HG03159 (cell line): ENCODE data around the gene DENND11.
"Not testable (repeated sequence)": the region's sequence is repeated elsewhere in the genome, so short reads cannot be mapped to it uniquely, and the experiment has no call there.

Experiments
- ATAC-seq: cut with Tn5 transposase; IDR thresholded peaks from one replicate; pipeline ENCODE4 v1.9.1; 2021; ENCODE audit warnings: mild to moderate bottlenecking, moderate library complexity; ENCODE audit not compliant: unreplicated experiment

Gene DENND11

DNA sequence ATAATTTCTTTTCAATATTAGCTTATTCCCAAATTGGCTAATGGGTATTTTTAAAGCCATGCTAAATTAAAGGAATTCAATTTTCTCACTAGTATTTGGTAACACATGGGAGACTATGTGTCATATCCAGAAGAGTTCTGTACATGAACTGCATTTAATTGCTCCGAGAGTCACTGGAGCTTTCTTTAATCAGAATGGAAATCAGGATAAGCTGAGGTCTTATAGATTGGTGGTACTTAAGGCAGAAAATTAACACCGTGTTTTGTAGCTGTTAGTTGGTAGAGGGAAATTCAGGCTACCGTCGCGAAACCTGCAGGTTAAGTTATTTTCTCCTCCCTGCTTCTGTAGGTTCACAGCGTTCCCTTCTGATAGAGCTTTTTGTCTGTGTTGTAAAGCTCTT, 6.4 kb upstream of the DENND11 start, which contains the start of gene WEE2:
Gene WEE2, plus strand, starts transcription at position 3 of the 400 bp plus-strand sequence. CDS start 406 bp downstream, outside the sequence.
- ATAC-seq = no peak

DNA sequence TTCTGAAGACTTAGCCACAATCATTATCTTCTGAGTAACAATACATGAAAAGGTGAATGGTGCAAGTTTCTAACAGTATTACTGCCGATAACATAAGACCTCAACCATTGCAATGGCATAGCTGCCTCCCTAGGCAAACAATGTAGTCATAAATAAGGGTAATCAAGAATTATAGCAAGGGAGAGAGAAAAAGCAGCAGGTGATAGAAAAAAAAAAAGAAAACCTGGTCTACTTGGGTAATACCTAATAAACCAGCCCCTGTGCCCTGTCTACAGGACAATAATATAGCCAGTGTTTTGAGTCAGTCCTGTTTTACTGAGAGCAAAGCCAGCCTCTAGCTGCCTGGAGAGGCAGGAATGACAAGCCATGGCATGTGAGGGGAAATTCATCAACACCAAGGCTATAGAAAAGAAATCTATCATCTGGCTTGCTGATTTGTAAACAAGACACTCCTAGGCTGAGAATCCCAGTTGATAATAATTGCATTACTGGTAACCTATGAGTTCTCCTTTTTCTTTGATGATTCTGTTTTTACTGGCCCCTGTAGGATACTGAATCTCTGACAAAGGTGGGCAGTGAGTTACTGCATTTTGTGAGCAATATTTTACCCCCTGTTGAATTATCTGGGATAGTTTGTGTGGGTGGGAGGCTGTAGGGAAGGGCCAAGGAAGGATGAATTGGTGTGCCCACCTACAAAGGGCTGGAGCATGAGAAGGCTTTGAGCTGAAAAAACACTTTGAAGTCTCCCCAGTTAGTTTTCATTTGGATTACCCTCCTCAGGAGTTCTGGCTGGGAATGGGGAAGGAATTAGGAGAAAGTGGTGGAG, 4.5 kb upstream of the DENND11 start:
- no peak for ATAC-seq

DNA sequence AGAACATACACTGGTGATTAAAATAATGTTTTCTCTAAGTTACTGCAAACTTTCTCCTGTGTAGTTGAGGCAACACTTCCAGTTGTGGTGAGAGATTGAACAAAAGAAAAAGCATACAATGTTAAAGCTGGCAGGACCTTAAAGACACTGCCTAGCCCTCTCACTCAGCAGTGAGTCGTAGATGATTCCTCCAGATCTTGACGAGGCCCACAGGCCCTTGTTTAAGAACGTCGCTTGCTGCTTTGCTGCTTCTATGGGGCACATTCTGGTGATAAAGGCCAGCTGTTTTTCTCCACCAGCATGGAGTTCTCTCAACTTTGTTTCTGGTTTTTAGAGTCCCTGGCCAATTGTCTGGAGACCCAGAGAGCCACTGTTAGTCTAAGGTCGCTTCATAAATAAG, 2.8 kb upstream of the DENND11 start:
- ATAC-seq = no peak

DNA sequence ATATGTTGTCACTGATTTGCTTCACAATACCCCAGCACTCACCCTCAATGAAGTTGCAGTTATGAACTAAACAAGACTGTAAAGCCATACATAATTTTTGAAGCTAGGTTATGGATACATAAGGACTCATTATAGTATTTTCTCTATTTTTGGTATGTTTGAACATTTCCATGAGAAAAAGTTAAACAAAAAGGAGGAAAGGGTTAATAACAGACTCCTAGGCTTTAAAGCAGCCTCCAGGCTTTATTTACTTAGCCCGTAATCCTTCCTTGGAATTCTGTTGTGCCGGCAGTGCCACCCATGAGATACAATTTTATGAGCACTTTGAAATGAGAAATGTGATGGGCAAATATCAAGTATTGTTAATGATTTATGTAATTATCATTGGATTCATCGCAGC, 2.1 kb upstream of the DENND11 start:
- no peak for ATAC-seq

- ATAC-seq = no peak
Observed at GRCh38 chr7:141702892-141703291, 926 bp upstream of the DENND11 start.

- ATAC-seq = peak; percentile 82
Observed at GRCh38 chr7:141701489-141702046, 398 bp downstream of the DENND11 start.

DNA sequence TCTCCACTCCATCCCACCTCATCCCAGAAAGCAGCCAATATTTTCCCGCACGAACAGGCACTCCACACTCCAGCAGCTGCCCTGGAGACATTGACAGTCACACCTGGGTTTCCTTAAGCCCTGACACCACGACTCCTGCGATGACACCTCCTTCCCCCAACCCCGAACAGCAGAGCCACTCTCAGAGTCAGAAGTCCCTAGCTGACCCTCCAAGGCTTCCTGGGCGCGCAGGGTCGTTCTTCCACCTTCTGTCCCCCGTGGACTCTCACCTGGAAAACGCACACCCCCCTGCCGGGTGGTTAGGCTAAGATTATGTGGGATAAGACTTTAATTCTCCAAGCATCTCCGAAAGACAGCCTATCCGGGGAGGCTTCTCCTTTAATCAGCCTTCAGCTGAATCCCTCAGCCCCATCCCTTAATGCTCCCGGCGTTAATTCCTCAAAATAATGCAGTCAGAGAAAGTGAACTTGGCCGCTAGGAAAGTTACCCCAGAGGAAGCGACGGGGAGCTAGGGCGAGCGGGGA, 1.1 kb downstream of the DENND11 start:
- no peak for ATAC-seq

DNA sequence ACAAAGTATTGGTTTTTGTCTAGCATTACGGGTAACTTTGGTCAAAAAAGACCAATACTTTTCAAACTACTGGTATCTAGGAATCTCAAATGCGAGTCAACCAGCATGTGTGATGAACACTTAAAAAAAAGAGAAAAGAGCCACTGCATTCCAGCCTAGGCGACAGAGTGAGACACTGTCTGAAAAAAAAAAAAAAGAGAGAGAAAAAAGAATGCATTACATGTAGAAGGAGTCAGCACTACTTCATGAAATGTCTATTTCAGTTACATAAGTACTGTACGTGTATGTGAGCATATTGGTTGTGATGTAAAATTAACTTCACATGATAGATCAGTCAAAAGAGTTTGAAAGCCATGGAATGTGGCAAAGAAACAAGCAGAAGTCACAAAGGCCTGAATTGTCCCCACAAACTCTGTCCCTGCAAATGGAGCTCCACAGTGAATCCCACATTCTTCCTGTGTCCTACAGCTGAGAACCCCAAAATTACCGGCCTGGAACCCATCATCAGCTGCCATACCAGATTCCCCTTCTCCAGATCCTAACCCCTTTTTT, 1.6 kb downstream of the DENND11 start:
- ATAC-seq = no peak

- no peak for ATAC-seq
Observed at GRCh38 chr7:141699860-141700259, 2.1 kb downstream of the DENND11 start.

DNA sequence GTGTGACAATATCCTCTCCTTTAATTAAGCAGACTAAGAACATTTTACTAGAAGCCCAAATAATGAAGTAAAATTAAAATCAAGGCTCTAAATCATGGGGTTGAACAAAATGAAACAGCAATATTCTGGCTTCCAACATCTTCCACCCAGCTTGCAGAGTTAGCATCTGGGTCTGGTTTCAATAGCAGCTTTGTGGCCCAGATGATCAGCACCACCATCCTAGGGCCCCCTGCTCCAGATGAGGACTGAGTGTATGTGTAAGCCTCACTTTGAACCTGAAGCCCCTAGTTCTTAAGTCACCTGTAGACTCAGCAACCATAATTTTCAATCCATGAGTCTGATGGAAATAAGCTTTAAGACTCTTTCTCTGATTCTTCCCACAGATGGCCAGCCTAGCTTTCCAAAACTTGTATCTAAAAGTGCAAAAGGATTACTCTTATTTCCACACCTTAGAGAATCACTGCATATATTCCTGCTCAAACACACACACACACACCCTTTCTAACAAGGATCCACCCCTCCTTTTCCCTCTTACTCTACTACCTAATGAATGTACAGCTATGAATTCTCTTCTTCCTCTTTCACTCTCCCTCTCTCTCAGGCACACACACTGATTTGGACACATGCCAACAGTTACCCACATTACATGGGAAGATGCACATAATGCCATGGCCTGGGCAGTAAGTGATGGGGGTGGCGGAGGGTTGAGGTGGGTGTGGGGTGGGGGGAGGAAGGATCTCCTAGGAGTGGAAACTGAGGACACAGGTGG, 3.5 kb downstream of the DENND11 start:
- ATAC-seq = no peak

GRCh38 chr7:141697211-141697871, 4.6 kb downstream of the DENND11 start:
- ATAC-seq = no peak

DNA sequence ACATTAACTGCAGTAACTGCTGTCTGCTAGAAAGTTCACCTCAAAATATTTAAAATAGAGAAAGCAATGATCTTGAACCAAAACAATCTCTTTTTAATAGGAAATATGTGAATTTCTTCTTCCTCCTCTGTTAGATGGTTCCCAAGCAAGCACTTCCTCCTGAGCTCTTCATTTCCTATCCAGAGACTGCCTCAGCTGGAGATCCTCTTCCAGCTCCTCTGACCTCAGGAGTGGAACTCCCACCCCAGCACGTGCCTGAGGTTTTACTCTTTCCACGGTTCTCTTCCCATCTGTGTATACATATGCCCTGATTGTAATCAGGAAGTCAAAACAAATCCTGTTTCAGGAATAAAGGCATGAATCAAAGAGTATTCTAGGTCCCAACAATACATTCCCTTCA, 5.6 kb downstream of the DENND11 start:
- ATAC-seq = no peak

GRCh38 chr7:141695803-141696289, 6.1 kb downstream of the DENND11 start:
- no peak for ATAC-seq

DNA sequence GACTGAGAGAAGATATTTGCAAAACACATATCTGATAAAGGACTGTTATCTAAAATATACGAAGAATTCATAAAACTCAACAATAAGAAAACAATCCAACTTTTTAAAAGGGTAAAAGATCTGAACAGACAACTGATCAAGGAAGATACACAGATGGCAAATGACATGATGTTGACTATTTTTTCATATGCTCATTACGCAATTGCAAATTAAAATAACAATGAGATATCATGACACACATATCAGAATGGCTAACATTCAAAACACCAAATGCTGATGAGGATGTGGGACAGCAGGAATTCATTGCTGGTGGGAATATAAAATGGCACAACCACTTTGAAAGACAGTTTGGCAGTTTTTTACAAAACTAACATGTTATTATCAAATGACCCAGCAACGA, 8.9 kb downstream of the DENND11 start:
- no peak for ATAC-seq

DNA sequence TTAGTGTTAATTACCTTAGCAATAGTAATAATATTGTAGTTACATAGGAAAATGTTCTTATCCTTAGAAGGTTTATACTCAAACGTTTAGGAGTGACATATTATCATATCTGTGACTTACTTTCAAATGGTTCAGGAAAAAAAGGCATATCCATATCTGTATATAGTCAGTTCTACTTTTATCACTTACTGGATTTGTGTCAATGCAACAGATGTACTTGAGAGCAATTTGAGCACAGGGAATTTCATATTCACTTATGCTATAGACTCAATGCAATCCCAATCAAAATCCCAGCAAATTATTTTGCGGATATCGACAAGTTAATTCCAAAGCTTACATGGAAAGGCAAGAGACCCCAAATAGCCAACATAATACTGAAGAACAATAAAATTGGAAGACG, 10.0 kb downstream of the DENND11 start:
- ATAC-seq = no peak

GRCh38 chr7:141691540-141691939, 10.4 kb downstream of the DENND11 start:
- no peak for ATAC-seq

- ATAC-seq = not testable (repeated sequence)
Observed at GRCh38 chr7:141689072-141689825, 12.7 kb downstream of the DENND11 start.

GRCh38 chr7:141688043-141688442, 13.9 kb downstream of the DENND11 start:
- no peak for ATAC-seq

DNA sequence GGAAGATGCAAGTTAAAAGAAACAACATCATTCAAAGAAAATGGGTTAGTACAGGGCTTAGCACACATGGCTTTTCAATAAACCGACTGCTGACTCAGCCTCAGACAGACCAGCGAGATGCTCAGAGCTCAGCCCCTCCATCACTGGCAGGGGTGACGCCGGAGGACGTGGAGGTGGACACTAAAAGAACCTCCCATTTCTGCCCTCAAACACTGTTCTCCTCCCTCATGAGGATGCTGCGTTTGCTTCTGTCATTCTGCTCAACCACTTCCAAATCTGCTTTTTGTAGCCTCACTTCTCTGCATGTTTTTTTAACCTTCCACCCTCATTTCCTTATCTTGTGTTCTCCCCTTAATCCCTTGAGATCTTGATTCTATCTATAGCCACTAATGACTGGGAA, 15.3 kb downstream of the DENND11 start:
- ATAC-seq = no peak

- ATAC-seq = no peak
Observed at GRCh38 chr7:141686074-141686473, 15.9 kb downstream of the DENND11 start.
